Stimulated activated CD4-positive, alpha-beta T cell treated with anti-CD3 and anti-CD28 coated beads, TNF-alpha, amount 100 ng/mL, for 1 hour (primary cell): ENCODE results near the gene ILK.

Experiments
- DNase-seq, 3 donors: peaks; one replicate each; pipeline ENCODE4 v3.0.0-alpha.2; 2020; ENCODE audit warnings: low read depth in 3 of 3, low spot score in 1 of 3

Gene ILK

GRCh38 chr11:6604790-6605189, 1.2 kb downstream of the ILK start:
- no peak for DNase-seq

GRCh38 chr11:6606471-6607189, 3.1 kb downstream of the ILK start:
- no peak for DNase-seq

- no peak for DNase-seq
These were observed 3.7 kb downstream of the ILK start for GRCh38 chr11:6607190-6607795.

- DNase-seq = no peak
These were observed 4.4 kb downstream of the ILK start for GRCh38 chr11:6608011-6608410.

GRCh38 chr11:6608726-6609501, 5.3 kb downstream of the ILK start:
- DNase-seq = no peak

GRCh38 chr11:6609502-6610015, 6.0 kb downstream of the ILK start:
- DNase-seq = no peak

GRCh38 chr11:6610591-6610990, 7.0 kb downstream of the ILK start:
- no peak for DNase-seq

- no peak for DNase-seq
These were observed 7.8 kb downstream of the ILK start for GRCh38 chr11:6611092-6611962.

- no peak for DNase-seq
These were observed 8.3 kb downstream of the ILK start for GRCh38 chr11:6611963-6612212.

GRCh38 chr11:6612213-6613041, 8.9 kb downstream of the ILK start, which contains the start of gene TAF10:
Gene TAF10, minus strand, starts transcription at chr11:6612216. Its CDS starts 27 bp downstream, at chr11:6612189.
- peak; percentile 80 to 94 (median 88) for DNase-seq

- DNase-seq = no peak
These were observed 9.9 kb downstream of the ILK start for GRCh38 chr11:6613496-6613895.

GRCh38 chr11:6614446-6614845, 10.9 kb downstream of the ILK start:
- no peak for DNase-seq

GRCh38 chr11:6615046-6615445, 11.5 kb downstream of the ILK start:
- no peak for DNase-seq

- DNase-seq = no peak
These were observed 12.5 kb downstream of the ILK start for GRCh38 chr11:6615882-6616585.

- no peak for DNase-seq
These were observed 13.1 kb downstream of the ILK start for GRCh38 chr11:6616596-6617250.

GRCh38 chr11:6617315-6617781, 13.8 kb downstream of the ILK start:
- no peak for DNase-seq

GRCh38 chr11:6618117-6619003, 14.8 kb downstream of the ILK start:
- DNase-seq = peak; percentile 34 to 58 (median 42)
